ENCODE data around the gene ZNF484. TPM values are rescaled to one million over a fixed set of nuclear protein-coding genes. Genes with fewer than 3 reads are reported as not detected.
"Not testable (repeated sequence)": the region's sequence is repeated elsewhere in the genome, so short reads cannot be mapped to it uniquely, and the experiment has no call there.

The ZNF484 gene
- polyA plus RNA-seq, 1 donor = 6.2 TPM

GRCh38 chr9:92893916-92894610, 16.2 kb upstream of the ZNF484 start:
- not testable (repeated sequence) for H3K27me3 ChIP-seq (ENCODE audit: control insufficient read depth, insufficient read depth, low read length); H3K27ac ChIP-seq (ENCODE audit: low read length); H3K9me3 ChIP-seq (ENCODE audit: control insufficient read depth, low read depth, low read length); H3K4me1 ChIP-seq (ENCODE audit: control insufficient read depth, insufficient read depth, low read length); DNase-seq; H3K4me3 ChIP-seq (ENCODE audit: low read length); H3K36me3 ChIP-seq (ENCODE audit: control insufficient read depth, insufficient read depth, low read length)
- no CpG with 5 or more reads among the region's 6 CpGs for WGBS (ENCODE audit: insufficient coverage, low lambda C conversion rate)

- not testable (repeated sequence) for H3K4me3 ChIP-seq (ENCODE audit: low read length); H3K4me1 ChIP-seq (ENCODE audit: control insufficient read depth, insufficient read depth, low read length); H3K36me3 ChIP-seq (ENCODE audit: control insufficient read depth, insufficient read depth, low read length); H3K9me3 ChIP-seq (ENCODE audit: control insufficient read depth, low read depth, low read length); H3K27me3 ChIP-seq (ENCODE audit: control insufficient read depth, insufficient read depth, low read length)
- peak; percentile 64 to 86 for DNase-seq
- H3K27ac ChIP-seq (ENCODE audit: low read length) = peak overlapping the region; percentile 67
- WGBS (ENCODE audit: insufficient coverage, low lambda C conversion rate) = no CpG with 5 or more reads among the region's 4 CpGs
Measured at GRCh38 chr9:92892276-92892675, 14.4 kb upstream of the ZNF484 start.

- WGBS (ENCODE audit: insufficient coverage, low lambda C conversion rate) = 100% methylated on average over 1 of the region's 2 CpGs
- no peak for DNase-seq
- no peaks in the 10 kb centered on the region for H3K9me3 ChIP-seq (ENCODE audit: control insufficient read depth, low read depth, low read length)
- no peaks in the 10 kb centered on the region for H3K36me3 ChIP-seq (ENCODE audit: control insufficient read depth, insufficient read depth, low read length)
- H3K4me1 ChIP-seq (ENCODE audit: control insufficient read depth, insufficient read depth, low read length) = peaks cover 10% of the 10 kb centered on the region
- H3K4me3 ChIP-seq (ENCODE audit: low read length) = no peak overlapping the region
- no peaks in the 10 kb centered on the region for H3K27me3 ChIP-seq (ENCODE audit: control insufficient read depth, insufficient read depth, low read length)
- H3K27ac ChIP-seq (ENCODE audit: low read length) = no peak overlapping the region
Measured at GRCh38 chr9:92890761-92891160, 12.9 kb upstream of the ZNF484 start.

- H3K9me3 ChIP-seq (ENCODE audit: control insufficient read depth, low read depth, low read length) = no peaks in the 10 kb centered on the region
- peaks cover 8% of the 10 kb centered on the region for H3K4me1 ChIP-seq (ENCODE audit: control insufficient read depth, insufficient read depth, low read length)
- WGBS (ENCODE audit: insufficient coverage, low lambda C conversion rate) = no CpG with 5 or more reads among the region's 5 CpGs
- no peaks in the 10 kb centered on the region for H3K36me3 ChIP-seq (ENCODE audit: control insufficient read depth, insufficient read depth, low read length)
- no peak overlapping the region for H3K4me3 ChIP-seq (ENCODE audit: low read length)
- no peak for DNase-seq
- no peaks in the 10 kb centered on the region for H3K27me3 ChIP-seq (ENCODE audit: control insufficient read depth, insufficient read depth, low read length)
- H3K27ac ChIP-seq (ENCODE audit: low read length) = no peak overlapping the region
Measured at GRCh38 chr9:92887880-92888338, 10.1 kb upstream of the ZNF484 start.

GRCh38 chr9:92886846-92887610, 9.2 kb upstream of the ZNF484 start:
- H3K4me3 ChIP-seq (ENCODE audit: low read length); H3K4me1 ChIP-seq (ENCODE audit: control insufficient read depth, insufficient read depth, low read length); H3K36me3 ChIP-seq (ENCODE audit: control insufficient read depth, insufficient read depth, low read length); H3K27me3 ChIP-seq (ENCODE audit: control insufficient read depth, insufficient read depth, low read length); H3K9me3 ChIP-seq (ENCODE audit: control insufficient read depth, low read depth, low read length); DNase-seq; H3K27ac ChIP-seq (ENCODE audit: low read length): not testable (repeated sequence)
- no CpG with 5 or more reads among the region's 8 CpGs for WGBS (ENCODE audit: insufficient coverage, low lambda C conversion rate)

- not testable (repeated sequence) for H3K4me3 ChIP-seq (ENCODE audit: low read length); H3K27me3 ChIP-seq (ENCODE audit: control insufficient read depth, insufficient read depth, low read length); H3K36me3 ChIP-seq (ENCODE audit: control insufficient read depth, insufficient read depth, low read length); H3K27ac ChIP-seq (ENCODE audit: low read length); H3K4me1 ChIP-seq (ENCODE audit: control insufficient read depth, insufficient read depth, low read length); DNase-seq; H3K9me3 ChIP-seq (ENCODE audit: control insufficient read depth, low read depth, low read length)
- 86% methylated on average over 2 of the region's 15 CpGs for WGBS (ENCODE audit: insufficient coverage, low lambda C conversion rate)
Measured at GRCh38 chr9:92883666-92884405, 6.0 kb upstream of the ZNF484 start.

DNA sequence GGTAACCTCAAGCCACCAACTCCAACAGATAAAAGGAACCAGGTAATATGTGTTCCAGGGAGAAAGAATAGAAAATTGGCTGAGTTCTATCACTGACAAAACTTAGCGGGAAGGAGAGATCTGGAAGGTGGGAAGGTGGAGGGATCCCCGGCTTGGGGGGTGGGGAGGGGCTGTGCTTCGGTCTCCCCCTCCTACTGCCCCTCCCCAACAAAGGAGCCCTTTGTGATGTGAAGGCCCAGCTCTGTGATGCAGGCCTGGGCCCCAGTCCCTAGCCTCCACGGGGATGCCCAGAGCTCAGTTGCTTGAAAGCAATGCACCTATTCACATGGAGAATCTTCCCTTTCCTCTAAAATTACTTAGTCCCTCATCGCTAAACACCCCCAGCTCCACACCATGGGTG, 4.4 kb upstream of the ZNF484 start:
- WGBS (ENCODE audit: insufficient coverage, low lambda C conversion rate) = no CpG with 5 or more reads among the region's 5 CpGs
- no peaks in the 10 kb centered on the region for H3K9me3 ChIP-seq (ENCODE audit: control insufficient read depth, low read depth, low read length)
- H3K4me1 ChIP-seq (ENCODE audit: control insufficient read depth, insufficient read depth, low read length) = no peaks in the 10 kb centered on the region

GRCh38 chr9:92875373-92875772, 2.5 kb downstream of the ZNF484 start:
- DNase-seq = peak in 1 of 2 donors; percentile 4
- H3K4me1 ChIP-seq (ENCODE audit: control insufficient read depth, insufficient read depth, low read length) = no peaks in the 10 kb centered on the region
- H3K9me3 ChIP-seq (ENCODE audit: control insufficient read depth, low read depth, low read length) = no peaks in the 10 kb centered on the region
- peaks cover 2% of the 10 kb centered on the region for H3K36me3 ChIP-seq (ENCODE audit: control insufficient read depth, insufficient read depth, low read length)
- H3K27me3 ChIP-seq (ENCODE audit: control insufficient read depth, insufficient read depth, low read length) = no peaks in the 10 kb centered on the region
- H3K4me3 ChIP-seq (ENCODE audit: low read length) = no peak overlapping the region
- no peak overlapping the region for H3K27ac ChIP-seq (ENCODE audit: low read length)
- WGBS (ENCODE audit: insufficient coverage, low lambda C conversion rate) = no CpG with 5 or more reads among the region's 1 CpG

More for the DNA sequence above, 4.4 kb upstream of the ZNF484 start:
- H3K27me3 ChIP-seq (ENCODE audit: control insufficient read depth, insufficient read depth, low read length) = no peaks in the 10 kb centered on the region
- H3K36me3 ChIP-seq (ENCODE audit: control insufficient read depth, insufficient read depth, low read length) = no peaks in the 10 kb centered on the region
- H3K27ac ChIP-seq (ENCODE audit: low read length) = no peak overlapping the region
- DNase-seq = no peak
- H3K4me3 ChIP-seq (ENCODE audit: low read length) = no peak overlapping the region

- no peaks in the 10 kb centered on the region for H3K27me3 ChIP-seq (ENCODE audit: control insufficient read depth, insufficient read depth, low read length)
- H3K4me3 ChIP-seq (ENCODE audit: low read length) = no peak overlapping the region
- no peak for DNase-seq
- H3K36me3 ChIP-seq (ENCODE audit: control insufficient read depth, insufficient read depth, low read length) = peaks cover 17% of the 10 kb centered on the region
- no peaks in the 10 kb centered on the region for H3K9me3 ChIP-seq (ENCODE audit: control insufficient read depth, low read depth, low read length)
- H3K27ac ChIP-seq (ENCODE audit: low read length) = no peak overlapping the region
- no CpG with 5 or more reads among the region's 2 CpGs for WGBS (ENCODE audit: insufficient coverage, low lambda C conversion rate)
- no peaks in the 10 kb centered on the region for H3K4me1 ChIP-seq (ENCODE audit: control insufficient read depth, insufficient read depth, low read length)
Measured at GRCh38 chr9:92870289-92870688, 7.5 kb downstream of the ZNF484 start.

DNA sequence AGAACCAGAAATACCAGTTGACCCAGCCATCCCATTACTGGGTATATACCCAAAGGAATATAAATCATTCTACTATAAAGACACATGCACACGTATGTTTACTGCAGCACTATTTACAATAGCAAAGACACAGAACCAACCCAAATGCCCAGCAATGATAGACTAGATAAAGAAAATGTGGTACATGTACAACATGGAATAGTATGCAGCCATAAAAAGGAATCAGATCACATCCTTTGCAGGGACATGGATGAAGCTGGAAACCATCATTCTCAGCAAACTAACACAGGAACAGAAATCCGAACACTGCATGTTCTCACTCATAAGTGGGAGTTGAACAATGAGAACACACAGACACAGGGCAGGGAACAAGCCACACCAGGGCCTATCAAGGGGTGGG, 11.2 kb downstream of the ZNF484 start:
- H3K4me1 ChIP-seq (ENCODE audit: control insufficient read depth, insufficient read depth, low read length); H3K27me3 ChIP-seq (ENCODE audit: control insufficient read depth, insufficient read depth, low read length); H3K4me3 ChIP-seq (ENCODE audit: low read length); DNase-seq; H3K9me3 ChIP-seq (ENCODE audit: control insufficient read depth, low read depth, low read length); H3K27ac ChIP-seq (ENCODE audit: low read length): not testable (repeated sequence)
- WGBS (ENCODE audit: insufficient coverage, low lambda C conversion rate) = 100% methylated on average over 1 of the region's 2 CpGs
- peaks cover 15% of the 10 kb centered on the region for H3K36me3 ChIP-seq (ENCODE audit: control insufficient read depth, insufficient read depth, low read length)
